ENCODE measurements around the gene JMJD8. TPM values are rescaled to one million over a fixed set of nuclear protein-coding genes. Genes with fewer than 3 reads are reported as not detected.
A peak's percentile ranks its signal among the peaks of the same experiment; 100 is the strongest.

Gene JMJD8
- total RNA-seq, 1 experiment from 2014 or later, result 73.9 TPM

- Histone ChIP-seq H3K4me1 (ENCODE audit: control insufficient read depth, insufficient read depth, low read length) (peaks cover 13% of the 10 kb centered on the region), H3K27ac (ENCODE audit: low read length) (peak overlapping the region; percentile 88), H3K27me3 (ENCODE audit: control insufficient read depth, insufficient read depth, low read length) (no peaks in the 10 kb centered on the region), H3K9me3 (ENCODE audit: control insufficient read depth, insufficient read depth, low read depth, low read length) (no peaks in the 10 kb centered on the region), H3K4me3 (ENCODE audit: low read depth in 2 of 2, low read length in 2 of 2) (peak overlapping the region; percentile 64 to 74), H3K36me3 (ENCODE audit: control insufficient read depth, insufficient read depth, low read length) (no peaks in the 10 kb centered on the region)
- ChIA-PET CTCF (interaction anchor here (0.8 kb wide), 1 partner anchor 329 kb away, joined by 3 read pairs; no protein-coding TSS in a partner anchor), POLR2A (no interaction called here)
- intact Hi-C loops (cut with micrococcal nuclease; ENCODE audit: unreplicated experiment), result no loop called here
- TF ChIP-seq CTCF (IDR thresholded peaks at IDR 0.05) (no peak), REST (IDR thresholded peaks at IDR 0.05; ENCODE audit: insufficient read depth in 1 of 2, low read depth in 2 of 2, low read length in 1 of 2) (no peak), TCF7L2 (IDR thresholded peaks at IDR 0.05; ENCODE audit: low read depth, low read length) (no peak), SIN3A (IDR thresholded peaks at IDR 0.05; ENCODE audit: borderline replicate concordance, insufficient read depth, low read depth, low read length) (peak; percentile 15; the same call in 1 of the 2 replicates), POLR2AphosphoS5 (IDR thresholded peaks at IDR 0.05; ENCODE audit: low read depth, low read length) (peak; percentile 10; the same call in 1 of the 2 replicates)
- no TSS peak for BruUV-seq (replicated peaks)
- in situ Hi-C loops (cut with HindIII; ENCODE audit: low pct_unique_long_range_greater_than_20kb, low sequenced_read_pairs), result no loop called here
- ATAC-seq, result peak; percentile 3; the same call in 1 of the 2 replicates
- no peak for DNase-seq (ENCODE audit: low read depth, low spot score)
These were observed 43.3 kb upstream of the JMJD8 start for GRCh38 chr16:727291-727977.

GRCh38 chr16:726438-727290 is 42.5 kb upstream of the JMJD8 start, which contains the start of the genes CCDC78 and HAGHL:
CCDC78 (minus strand) TSS chr16:726443; CDS start chr16:726367, 76 bp downstream.
HAGHL (plus strand) TSS chr16:727106; CDS start chr16:727510, 404 bp downstream.
- DNase-seq (ENCODE audit: low read depth, low spot score) (no peak), ATAC-seq (peak; percentile 27)
- peak within 1 kb of the TSS; percentile 88 for H3K27ac ChIP-seq (ENCODE audit: low read length)
- no peak for TF ChIP-seq TCF7L2 (IDR thresholded peaks at IDR 0.05; ENCODE audit: low read depth, low read length)
- TF ChIP-seq CTCF (IDR thresholded peaks at IDR 0.05), result no peak
- peak in 1 of 2 experiments; percentile 7; a peak in 1 of 4 replicates for TF ChIP-seq REST (IDR thresholded peaks at IDR 0.05; ENCODE audit: insufficient read depth in 1 of 2, low read depth in 2 of 2, low read length in 1 of 2)
- peak; percentile 53 for TF ChIP-seq POLR2AphosphoS5 (IDR thresholded peaks at IDR 0.05; ENCODE audit: low read depth, low read length)
- peak; percentile 59; the same call in 1 of the 2 replicates for TF ChIP-seq SIN3A (IDR thresholded peaks at IDR 0.05; ENCODE audit: borderline replicate concordance, insufficient read depth, low read depth, low read length)
- ChIA-PET CTCF (no interaction called here), POLR2A (interaction anchor here (0.6 to 0.7 kb wide), 2 partner anchors 32 to 164 kb away, joined by 3 to 6 read pairs; no protein-coding TSS in a partner anchor)
- no peaks in the 10 kb centered on the region for H3K9me3 ChIP-seq (ENCODE audit: control insufficient read depth, insufficient read depth, low read depth, low read length)
- peaks cover 13% of the 10 kb centered on the region for H3K4me1 ChIP-seq (ENCODE audit: control insufficient read depth, insufficient read depth, low read length)
- H3K36me3 ChIP-seq (ENCODE audit: control insufficient read depth, insufficient read depth, low read length), result no peaks in the 10 kb centered on the region
- intact Hi-C loops (cut with micrococcal nuclease; ENCODE audit: unreplicated experiment) (no loop called here), in situ Hi-C loops (cut with HindIII; ENCODE audit: low pct_unique_long_range_greater_than_20kb, low sequenced_read_pairs) (no loop called here)
- H3K27me3 ChIP-seq (ENCODE audit: control insufficient read depth, insufficient read depth, low read length), result no peaks in the 10 kb centered on the region
- no TSS peak for BruUV-seq (replicated peaks)
- peak within 1 kb of the TSS; percentile 64 to 74 for H3K4me3 ChIP-seq (ENCODE audit: low read depth in 2 of 2, low read length in 2 of 2)
